Inflammatory macrophage treated with lipopolysaccharide for 1 hour (primary cell): ENCODE results near the gene ARHGEF7.

ENCODE experiments used
- DNase-seq, 2 donors: peaks; one replicate each; pipeline ENCODE4 v3.0.0-alpha.2; 2020 to 2022

Gene ARHGEF7

GRCh38 chr13:111203736-111204389, 88.8 kb downstream of the ARHGEF7 start:
- DNase-seq, result no peak

- no peak for DNase-seq
Measured at GRCh38 chr13:111204438-111205177, 89.5 kb downstream of the ARHGEF7 start.

- DNase-seq, result no peak
Measured at GRCh38 chr13:111206148-111206547, 91.0 kb downstream of the ARHGEF7 start.

GRCh38 chr13:111209613-111210012, 94.5 kb downstream of the ARHGEF7 start:
- no peak for DNase-seq

GRCh38 chr13:111210091-111210490, 95.0 kb downstream of the ARHGEF7 start:
- no peak for DNase-seq

GRCh38 chr13:111210544-111211469, 95.7 kb downstream of the ARHGEF7 start:
- DNase-seq, result no peak

- DNase-seq, result no peak
Measured at GRCh38 chr13:111211789-111212516, 96.8 kb downstream of the ARHGEF7 start.

GRCh38 chr13:111212517-111212873, 97.4 kb downstream of the ARHGEF7 start:
- no peak for DNase-seq

GRCh38 chr13:111213964-111214726, 99.0 kb downstream of the ARHGEF7 start:
- DNase-seq, result peak; percentile 19 to 35

- DNase-seq, result no peak
Measured at GRCh38 chr13:111215081-111216047, 100.3 kb downstream of the ARHGEF7 start.

- DNase-seq, result no peak
Measured at GRCh38 chr13:111216166-111216960, 101.3 kb downstream of the ARHGEF7 start.

- DNase-seq, result peak; percentile 22 to 70
Measured at GRCh38 chr13:111217641-111218040, 102.5 kb downstream of the ARHGEF7 start.

GRCh38 chr13:111219280-111219679, 104.2 kb downstream of the ARHGEF7 start:
- DNase-seq, result peak in 1 of 2 donors; percentile 22

- no peak for DNase-seq
Measured at GRCh38 chr13:111219950-111220349, 104.8 kb downstream of the ARHGEF7 start.

GRCh38 chr13:111225166-111225565, 110.1 kb downstream of the ARHGEF7 start:
- DNase-seq, result peak in 1 of 2 donors; percentile 54

GRCh38 chr13:111225810-111226546, 110.9 kb downstream of the ARHGEF7 start:
- DNase-seq, result no peak

- no peak for DNase-seq
Measured at GRCh38 chr13:111227405-111227804, 112.3 kb downstream of the ARHGEF7 start.

- no peak for DNase-seq
Measured at GRCh38 chr13:111228262-111229144, 113.4 kb downstream of the ARHGEF7 start.
